ENCODE results near the gene ZDHHC8. TPM values are rescaled to one million over a fixed set of nuclear protein-coding genes. Genes with fewer than 3 reads are reported as not detected.

Gene ZDHHC8
- 10 to 100 TPM; 11.8 to 27.8 (median 16.4) TPM for total RNA-seq

DNA sequence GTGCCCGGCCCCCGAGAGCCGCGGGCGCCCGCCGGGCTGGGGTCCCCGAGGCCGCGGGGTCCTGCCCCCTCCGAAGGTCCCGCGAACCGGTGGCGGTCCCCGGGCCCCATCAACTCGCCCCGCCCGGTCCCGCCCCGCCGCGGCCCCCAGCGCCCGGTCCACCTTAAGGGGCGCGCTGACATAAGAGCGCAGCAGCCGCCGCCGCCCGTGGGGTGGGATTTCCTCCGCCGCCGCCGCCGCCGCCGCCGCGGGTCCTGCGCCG is at the start of gene ZDHHC8:
TSS of gene ZDHHC8 (plus strand) at position 208 of the 262 bp plus-strand sequence. CDS start 144 bp downstream, outside the sequence.
- Histone ChIP-seq H3K4me3 (peak within 1 kb of the TSS; percentile 75 to 99), H3K36me3 (peaks cover 0 to 17% of the 10 kb centered on the region in 2 donors), H3K27me3 (no peaks in the 10 kb centered on the region), H3K4me1 (peaks cover 4 to 54% (median 36%) of the 10 kb centered on the region in 3 donors), H3K9me3 (no peaks in the 10 kb centered on the region), H3K27ac (peak within 1 kb of the TSS; percentile 74 to 99 (median 94))
- peak; percentile 85 for ATAC-seq
- no CpG with 5 or more reads among the region's 43 CpGs for WGBS, 2 donors (ENCODE audit: low coverage in 1 of 2)
- TF ChIP-seq POLR2AphosphoS5 (IDR thresholded peaks at IDR 0.05) (no peak), POLR2A (IDR thresholded peaks at IDR 0.05) (no peak), EP300 (IDR thresholded peaks at IDR 0.05) (no peak)
- TF ChIP-seq, protein P1, sequence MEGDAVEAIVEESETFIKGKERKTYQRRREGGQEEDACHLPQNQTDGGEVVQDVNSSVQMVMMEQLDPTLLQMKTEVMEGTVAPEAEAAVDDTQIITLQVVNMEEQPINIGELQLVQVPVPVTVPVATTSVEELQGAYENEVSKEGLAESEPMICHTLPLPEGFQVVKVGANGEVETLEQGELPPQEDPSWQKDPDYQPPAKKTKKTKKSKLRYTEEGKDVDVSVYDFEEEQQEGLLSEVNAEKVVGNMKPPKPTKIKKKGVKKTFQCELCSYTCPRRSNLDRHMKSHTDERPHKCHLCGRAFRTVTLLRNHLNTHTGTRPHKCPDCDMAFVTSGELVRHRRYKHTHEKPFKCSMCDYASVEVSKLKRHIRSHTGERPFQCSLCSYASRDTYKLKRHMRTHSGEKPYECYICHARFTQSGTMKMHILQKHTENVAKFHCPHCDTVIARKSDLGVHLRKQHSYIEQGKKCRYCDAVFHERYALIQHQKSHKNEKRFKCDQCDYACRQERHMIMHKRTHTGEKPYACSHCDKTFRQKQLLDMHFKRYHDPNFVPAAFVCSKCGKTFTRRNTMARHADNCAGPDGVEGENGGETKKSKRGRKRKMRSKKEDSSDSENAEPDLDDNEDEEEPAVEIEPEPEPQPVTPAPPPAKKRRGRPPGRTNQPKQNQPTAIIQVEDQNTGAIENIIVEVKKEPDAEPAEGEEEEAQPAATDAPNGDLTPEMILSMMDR (IDR thresholded peaks at IDR 0.05): no peak

DNA sequence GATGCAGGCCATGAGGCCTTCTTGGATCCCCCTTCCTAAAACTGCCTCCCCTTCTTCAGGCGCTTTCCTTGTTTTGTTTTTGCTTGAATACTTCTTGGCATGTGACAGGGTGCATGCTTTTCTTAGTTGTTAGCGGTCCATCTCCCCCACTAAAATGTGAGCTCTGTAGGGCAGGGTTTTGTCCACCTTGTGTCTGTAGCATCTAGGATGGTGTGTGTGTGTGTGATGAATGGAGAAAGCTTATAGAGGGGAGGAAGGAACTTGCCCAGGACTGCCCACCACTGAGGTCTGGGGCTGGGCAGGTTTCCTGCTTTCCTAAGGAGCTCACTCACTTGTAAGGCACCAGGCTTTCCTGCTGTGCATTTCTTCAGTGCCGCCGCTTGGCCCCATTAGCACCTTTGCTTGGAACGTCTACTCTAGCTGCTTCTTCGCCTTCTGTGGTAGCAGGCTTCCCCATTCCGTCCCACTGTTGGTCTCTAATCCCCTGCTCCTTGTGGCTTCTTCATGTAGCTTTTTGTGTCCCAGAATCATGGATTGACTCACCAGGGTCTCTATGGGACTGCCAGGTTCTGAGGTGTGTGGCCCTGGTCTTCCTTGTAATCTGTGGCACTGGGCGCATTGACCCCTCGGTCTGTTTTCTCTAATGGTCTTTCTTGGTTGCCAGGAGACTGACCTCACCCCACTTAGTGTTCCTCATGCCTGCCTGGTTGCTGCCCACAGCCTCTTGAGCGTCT is 48.3 kb upstream of the ZDHHC8 start:
- no peaks in the 10 kb centered on the region for H3K27me3 ChIP-seq
- H3K9me3 ChIP-seq: no peaks in the 10 kb centered on the region
- peaks cover 0 to 62% (median 40%) of the 10 kb centered on the region in 3 donors for H3K4me1 ChIP-seq
- WGBS, 2 donors (ENCODE audit: low coverage in 1 of 2): 73 to 77% methylated on average over 6 of the region's 10 CpGs
- H3K36me3 ChIP-seq: peaks cover 0 to 29% of the 10 kb centered on the region in 2 donors
- TF ChIP-seq EP300 (IDR thresholded peaks at IDR 0.05): no peak
- TF ChIP-seq POLR2A (IDR thresholded peaks at IDR 0.05): no peak
- TF ChIP-seq, protein P1 (IDR thresholded peaks at IDR 0.05): no peak
- no peak for TF ChIP-seq POLR2AphosphoS5 (IDR thresholded peaks at IDR 0.05)
- no peak for ATAC-seq
- H3K4me3 ChIP-seq: no peak overlapping the region
- H3K27ac ChIP-seq: peak overlapping the region in 2 of 4 donors; percentile 40 to 93

GRCh38 chr22:20083891-20084546 is 47.6 kb upstream of the ZDHHC8 start:
- WGBS, 2 donors (ENCODE audit: low coverage in 1 of 2): 68 to 70% methylated on average over 5 to 9 of the region's 10 CpGs
- Histone ChIP-seq H3K4me3 (no peak overlapping the region), H3K27me3 (no peaks in the 10 kb centered on the region), H3K9me3 (no peaks in the 10 kb centered on the region), H3K4me1 (peaks cover 0 to 60% (median 40%) of the 10 kb centered on the region in 3 donors), H3K27ac (peak overlapping the region in 2 of 4 donors; percentile 19 to 93), H3K36me3 (peaks cover 0 to 36% of the 10 kb centered on the region in 2 donors)
- no peak for ATAC-seq
- TF ChIP-seq EP300 (IDR thresholded peaks at IDR 0.05) (no peak), POLR2A (IDR thresholded peaks at IDR 0.05) (no peak), POLR2AphosphoS5 (IDR thresholded peaks at IDR 0.05) (no peak)
- TF ChIP-seq, protein P1 (IDR thresholded peaks at IDR 0.05): no peak

DNA sequence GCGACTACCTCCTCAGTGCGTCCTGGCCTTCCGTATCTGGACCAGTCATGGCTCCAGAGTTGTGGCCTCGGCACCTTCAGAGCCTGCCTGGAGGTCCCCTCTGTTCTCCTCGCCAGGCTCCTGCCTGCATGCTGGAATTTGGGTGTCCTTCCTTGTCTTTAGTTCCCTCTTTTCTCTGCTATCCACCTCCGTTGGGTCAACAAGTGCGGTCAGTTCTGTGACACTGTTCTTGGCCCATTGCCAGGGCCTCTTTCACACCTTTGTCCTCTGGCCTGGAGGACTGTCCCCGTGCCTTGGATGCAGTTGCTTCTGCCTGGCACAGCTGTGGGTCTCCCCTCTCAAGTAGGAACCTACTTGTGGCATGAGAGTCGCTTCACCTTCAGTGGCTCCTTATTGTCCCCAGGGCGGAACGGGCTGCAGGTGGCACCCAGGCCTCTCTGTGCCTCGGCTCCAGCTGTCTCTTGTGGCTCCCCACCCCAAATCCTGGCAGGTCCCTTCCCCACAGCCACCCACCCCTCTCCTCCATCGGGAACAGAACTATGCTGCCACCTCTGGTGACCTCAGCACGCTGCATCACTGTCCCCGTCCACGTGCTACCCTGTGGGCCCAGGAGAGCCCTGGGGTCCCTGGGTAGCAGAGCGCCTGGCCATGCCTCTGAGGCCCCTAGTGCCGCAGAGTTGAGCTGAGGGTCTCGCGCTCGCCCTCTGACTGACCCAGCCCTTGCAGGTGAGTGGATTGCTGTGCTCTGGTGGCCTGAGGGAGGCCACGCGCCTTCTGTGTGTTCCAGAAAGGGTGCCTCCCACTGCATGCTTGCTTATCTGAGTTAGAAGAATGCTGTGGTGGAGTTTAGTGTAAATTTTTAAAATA is 46.8 kb upstream of the ZDHHC8 start:
- H3K4me3 ChIP-seq: no peak overlapping the region
- H3K27ac ChIP-seq: peak overlapping the region in 2 of 4 donors; percentile 19 to 35
- peaks cover 0 to 43% of the 10 kb centered on the region in 2 donors for H3K36me3 ChIP-seq
- H3K27me3 ChIP-seq: no peaks in the 10 kb centered on the region
- TF ChIP-seq POLR2AphosphoS5 (IDR thresholded peaks at IDR 0.05): no peak
- TF ChIP-seq, protein P1 (IDR thresholded peaks at IDR 0.05): peak in 1 of 4 experiments; percentile 24
- 72 to 76% methylated on average over 10 of the region's 23 CpGs for WGBS, 2 donors (ENCODE audit: low coverage in 1 of 2)
- H3K9me3 ChIP-seq: no peaks in the 10 kb centered on the region
- ATAC-seq: no peak
- peaks cover 0 to 54% (median 38%) of the 10 kb centered on the region in 3 donors for H3K4me1 ChIP-seq
